Measurements from ENCODE around the gene TNFRSF18. TPM values are rescaled to one million over a fixed set of nuclear protein-coding genes. Genes with fewer than 3 reads are reported as not detected.

Gene TNFRSF18
- total and polyA plus RNA-seq, 5 donors, result 0.14 to 0.38 TPM; not detected in 3

GRCh38 chr1:1208713-1209433, 2.5 kb upstream of the TNFRSF18 start:
- WGBS, result 60% methylated on average over 38 of the region's 38 CpGs
- ATAC-seq (no peak), DNase-seq (peak; percentile 14 to 49 (median 34))
- Histone ChIP-seq H3K9me3 (ENCODE audit: control insufficient read depth, low read length) (no peaks in the 10 kb centered on the region), H3K27me3 (ENCODE audit: control insufficient read depth, insufficient read depth) (no peaks in the 10 kb centered on the region), H3K27ac (ENCODE audit: low read length) (no peak overlapping the region), H3K4me3 (ENCODE audit: low read length) (no peak overlapping the region), H3K4me1 (ENCODE audit: control insufficient read depth, insufficient read depth, low read length) (no peaks in the 10 kb centered on the region)
- intact Hi-C loops (cut with DNase I), result no loop called here

GRCh38 chr1:1207571-1207892, 1.1 kb upstream of the TNFRSF18 start:
- DNase-seq (peak in 1 of 3 donors; percentile 20), ATAC-seq (no peak)
- H3K9me3 ChIP-seq (ENCODE audit: control insufficient read depth, low read length), result no peaks in the 10 kb centered on the region
- no peaks in the 10 kb centered on the region for H3K27me3 ChIP-seq (ENCODE audit: control insufficient read depth, insufficient read depth)
- 58% methylated on average over 11 of the region's 11 CpGs for WGBS
- intact Hi-C loops (cut with DNase I), result no loop called here
- no peak overlapping the region for H3K4me3 ChIP-seq (ENCODE audit: low read length)
- H3K27ac ChIP-seq (ENCODE audit: low read length), result no peak overlapping the region
- H3K4me1 ChIP-seq (ENCODE audit: control insufficient read depth, insufficient read depth, low read length), result no peaks in the 10 kb centered on the region

GRCh38 chr1:1206966-1207531, 657 bp upstream of the TNFRSF18 start:
- intact Hi-C loops (cut with DNase I), result no loop called here
- Histone ChIP-seq H3K27me3 (ENCODE audit: control insufficient read depth, insufficient read depth) (no peaks in the 10 kb centered on the region), H3K9me3 (ENCODE audit: control insufficient read depth, low read length) (no peaks in the 10 kb centered on the region), H3K4me3 (ENCODE audit: low read length) (no peak overlapping the region), H3K27ac (ENCODE audit: low read length) (no peak overlapping the region), H3K4me1 (ENCODE audit: control insufficient read depth, insufficient read depth, low read length) (no peaks in the 10 kb centered on the region)
- no peak for ATAC-seq
- peak; percentile 18 to 50 (median 35) for DNase-seq
- WGBS, result 56% methylated on average over 19 of the region's 19 CpGs

- DNase-seq (peak in 1 of 3 donors; percentile 53), ATAC-seq (no peak)
- H3K4me3 ChIP-seq (ENCODE audit: low read length), result no peak overlapping the region
- no peaks in the 10 kb centered on the region for H3K4me1 ChIP-seq (ENCODE audit: control insufficient read depth, insufficient read depth, low read length)
- H3K27ac ChIP-seq (ENCODE audit: low read length), result no peak overlapping the region
- intact Hi-C loops (cut with DNase I), result no loop called here
- WGBS, result 26% methylated on average over 31 of the region's 31 CpGs
- H3K27me3 ChIP-seq (ENCODE audit: control insufficient read depth, insufficient read depth), result no peaks in the 10 kb centered on the region
- H3K9me3 ChIP-seq (ENCODE audit: control insufficient read depth, low read length), result no peaks in the 10 kb centered on the region
Measured at GRCh38 chr1:1205769-1206375, 520 bp downstream of the TNFRSF18 start.

- no peaks in the 10 kb centered on the region for H3K4me1 ChIP-seq (ENCODE audit: control insufficient read depth, insufficient read depth, low read length)
- no peak overlapping the region for H3K4me3 ChIP-seq (ENCODE audit: low read length)
Measured at GRCh38 chr1:1204998-1205768, 1.2 kb downstream of the TNFRSF18 start.

GRCh38 chr1:1204425-1204920, 1.9 kb downstream of the TNFRSF18 start:
- no peaks in the 10 kb centered on the region for H3K27me3 ChIP-seq (ENCODE audit: control insufficient read depth, insufficient read depth)
- DNase-seq (peak in 2 of 3 donors; percentile 25 to 30), ATAC-seq (no peak)
- no peak overlapping the region for H3K27ac ChIP-seq (ENCODE audit: low read length)
- intact Hi-C loops (cut with DNase I), result no loop called here
- no peaks in the 10 kb centered on the region for H3K9me3 ChIP-seq (ENCODE audit: control insufficient read depth, low read length)
- WGBS, result 91% methylated on average over 8 of the region's 8 CpGs
- no peak overlapping the region for H3K4me3 ChIP-seq (ENCODE audit: low read length)
- H3K4me1 ChIP-seq (ENCODE audit: control insufficient read depth, insufficient read depth, low read length), result no peaks in the 10 kb centered on the region

More at GRCh38 chr1:1204998-1205768, 1.2 kb downstream of the TNFRSF18 start:
- ATAC-seq (no peak), DNase-seq (peak; percentile 7 to 48 (median 12))
- 88% methylated on average over 19 of the region's 19 CpGs for WGBS
- Histone ChIP-seq H3K27ac (ENCODE audit: low read length) (no peak overlapping the region), H3K9me3 (ENCODE audit: control insufficient read depth, low read length) (no peaks in the 10 kb centered on the region), H3K27me3 (ENCODE audit: control insufficient read depth, insufficient read depth) (no peaks in the 10 kb centered on the region)
- intact Hi-C loops (cut with DNase I), result no loop called here

GRCh38 chr1:1203561-1204424, 2.6 kb downstream of the TNFRSF18 start:
- intact Hi-C loops (cut with DNase I), result no loop called here
- WGBS, result 73% methylated on average over 49 of the region's 49 CpGs
- peak; percentile 9 to 45 (median 44) for DNase-seq
- no peak for ATAC-seq
- H3K9me3 ChIP-seq (ENCODE audit: control insufficient read depth, low read length), result no peaks in the 10 kb centered on the region
- no peak overlapping the region for H3K27ac ChIP-seq (ENCODE audit: low read length)
- H3K4me3 ChIP-seq (ENCODE audit: low read length), result no peak overlapping the region
- H3K27me3 ChIP-seq (ENCODE audit: control insufficient read depth, insufficient read depth), result no peaks in the 10 kb centered on the region
- H3K4me1 ChIP-seq (ENCODE audit: control insufficient read depth, insufficient read depth, low read length), result no peaks in the 10 kb centered on the region

GRCh38 chr1:1202831-1203560, 3.4 kb downstream of the TNFRSF18 start:
- Histone ChIP-seq H3K27ac (ENCODE audit: low read length) (no peak overlapping the region), H3K4me1 (ENCODE audit: control insufficient read depth, insufficient read depth, low read length) (no peaks in the 10 kb centered on the region), H3K4me3 (ENCODE audit: low read length) (no peak overlapping the region), H3K27me3 (ENCODE audit: control insufficient read depth, insufficient read depth) (no peaks in the 10 kb centered on the region), H3K9me3 (ENCODE audit: control insufficient read depth, low read length) (no peaks in the 10 kb centered on the region)
- no peak for ATAC-seq
- intact Hi-C loops (cut with DNase I), result no loop called here
- 71% methylated on average over 27 of the region's 27 CpGs for WGBS
- peak; percentile 15 to 55 (median 32) for DNase-seq

GRCh38 chr1:1200876-1201810, 5.2 kb downstream of the TNFRSF18 start:
- Histone ChIP-seq H3K4me1 (ENCODE audit: control insufficient read depth, insufficient read depth, low read length) (no peaks in the 10 kb centered on the region), H3K27me3 (ENCODE audit: control insufficient read depth, insufficient read depth) (no peaks in the 10 kb centered on the region), H3K4me3 (ENCODE audit: low read length) (peak overlapping the region; percentile 54), H3K27ac (ENCODE audit: low read length) (no peak overlapping the region), H3K9me3 (ENCODE audit: control insufficient read depth, low read length) (no peaks in the 10 kb centered on the region)
- DNase-seq (peak; percentile 61 to 82 (median 80)), ATAC-seq (peak; percentile 30 to 58)
- WGBS, result 1% methylated on average over 109 of the region's 109 CpGs
- intact Hi-C loops (cut with DNase I), result no loop called here

Data from right cardiac atrium (tissue), 5 donors.